HS-5 (cell line): ENCODE data around the gene NOP53.
A peak's percentile ranks its signal among the peaks of the same experiment; 100 is the strongest.
"Not testable (repeated sequence)": the region's sequence is repeated elsewhere in the genome, so short reads cannot be mapped to it uniquely, and the experiment has no call there.

Experiments used
- DNase-seq: peaks from one replicate; pipeline ENCODE4 v3.0.0-alpha.2; 2012; ENCODE audit warnings: low read depth

Gene NOP53

DNA sequence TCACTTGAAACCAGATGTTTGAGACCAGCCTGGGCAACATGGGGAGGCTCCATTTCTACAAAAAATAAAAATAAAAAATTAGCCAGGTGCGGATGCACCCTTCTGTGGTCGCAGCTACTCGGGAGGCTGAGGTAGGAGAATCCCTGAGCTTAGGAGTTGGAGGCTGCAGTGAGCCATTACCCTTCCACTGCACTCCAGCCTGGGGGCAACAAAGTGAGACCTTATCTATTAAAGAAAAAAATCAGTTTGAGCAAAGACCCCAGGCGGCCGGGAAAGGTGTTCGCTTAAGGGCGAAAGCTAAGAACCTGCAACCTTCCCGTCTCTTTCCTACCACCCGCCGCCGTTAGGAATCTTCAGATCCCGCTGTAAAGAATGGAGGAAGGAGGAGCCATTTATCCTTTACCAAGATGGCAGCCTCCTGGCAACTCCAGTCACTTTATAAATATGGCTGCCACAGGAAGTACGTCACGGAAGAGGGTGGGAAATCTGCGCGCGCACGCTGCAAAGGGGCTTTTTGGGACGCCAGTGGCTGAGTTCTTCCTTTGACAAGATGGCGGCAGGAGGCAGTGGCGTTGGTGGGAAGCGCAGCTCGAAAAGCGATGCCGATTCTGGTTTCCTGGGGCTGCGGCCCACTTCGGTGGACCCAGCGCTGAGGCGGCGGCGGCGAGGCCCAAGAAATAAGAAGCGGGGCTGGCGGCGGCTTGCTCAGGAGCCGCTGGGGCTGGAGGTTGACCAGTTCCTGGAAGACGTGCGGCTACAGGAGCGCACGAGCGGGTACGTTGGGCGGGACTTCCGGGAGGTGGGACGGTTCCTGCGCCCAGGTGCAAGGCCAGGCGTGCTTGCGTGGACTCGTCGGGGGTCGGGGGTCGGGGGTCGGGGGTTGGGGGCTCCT, at the start of gene NOP53:
TSS of gene NOP53 (plus strand) at position 537 of the 892 bp plus-strand sequence. CDS start at position 551, 14 bp downstream.
- peak; percentile 87 for DNase-seq

GRCh38 chr19:47696635-47697034, 48.7 kb upstream of the NOP53 start:
- DNase-seq, result no peak

- DNase-seq, result no peak
Observed at GRCh38 chr19:47697863-47698609, 47.3 kb upstream of the NOP53 start.

- DNase-seq, result no peak
Observed at GRCh38 chr19:47698631-47699359, 46.6 kb upstream of the NOP53 start.

DNA sequence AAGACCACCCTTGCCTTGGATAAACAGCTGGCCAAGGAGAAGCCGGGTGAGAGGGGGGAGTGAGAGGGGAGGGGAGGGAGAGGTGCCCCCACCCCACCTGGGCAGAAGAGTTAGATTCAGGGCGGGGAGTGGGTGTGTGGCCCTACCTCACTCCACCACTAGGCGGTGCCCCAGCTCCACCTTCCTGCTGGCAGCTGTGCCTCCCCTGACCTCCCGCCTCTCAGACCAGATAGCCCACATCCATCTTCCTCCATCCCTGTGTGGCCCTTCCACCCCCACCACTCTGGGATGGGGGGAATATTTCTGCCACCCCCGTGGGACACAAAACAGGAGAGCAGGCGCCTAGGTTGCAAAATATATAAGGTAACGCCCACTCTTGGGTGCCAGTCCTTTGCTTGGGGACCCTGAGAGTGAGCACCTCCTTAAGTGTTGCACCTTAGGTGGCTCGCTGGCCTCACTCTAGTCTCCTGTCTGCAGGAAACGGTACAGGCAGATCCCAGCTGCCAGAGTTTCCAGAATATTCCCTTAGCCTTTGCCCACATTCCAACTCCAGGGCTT, 45.9 kb upstream of the NOP53 start:
- DNase-seq, result no peak

- no peak for DNase-seq
Observed at GRCh38 chr19:47700934-47701716, 44.2 kb upstream of the NOP53 start.

GRCh38 chr19:47701717-47702552, 43.4 kb upstream of the NOP53 start:
- DNase-seq, result no peak

DNA sequence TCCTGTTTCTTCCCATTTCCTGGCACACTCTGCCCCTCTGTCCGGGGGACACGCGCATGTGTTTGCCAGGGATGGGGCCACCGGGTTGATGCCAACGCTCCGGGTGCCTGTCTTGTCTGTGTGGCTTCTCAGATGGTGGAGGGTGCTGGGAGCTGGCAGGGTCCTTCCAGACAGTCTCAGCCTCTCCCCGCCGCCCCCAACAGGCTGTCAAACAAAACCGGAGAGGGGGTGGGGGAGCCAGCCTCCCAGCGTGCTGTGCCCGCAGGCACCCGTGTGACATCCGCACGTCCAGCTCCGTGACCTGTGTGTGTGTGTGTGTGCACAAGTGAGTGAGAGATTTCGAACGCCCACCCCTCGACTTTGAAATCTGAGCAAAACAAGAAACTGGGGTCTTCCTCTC, 42.7 kb upstream of the NOP53 start:
- no peak for DNase-seq

DNA sequence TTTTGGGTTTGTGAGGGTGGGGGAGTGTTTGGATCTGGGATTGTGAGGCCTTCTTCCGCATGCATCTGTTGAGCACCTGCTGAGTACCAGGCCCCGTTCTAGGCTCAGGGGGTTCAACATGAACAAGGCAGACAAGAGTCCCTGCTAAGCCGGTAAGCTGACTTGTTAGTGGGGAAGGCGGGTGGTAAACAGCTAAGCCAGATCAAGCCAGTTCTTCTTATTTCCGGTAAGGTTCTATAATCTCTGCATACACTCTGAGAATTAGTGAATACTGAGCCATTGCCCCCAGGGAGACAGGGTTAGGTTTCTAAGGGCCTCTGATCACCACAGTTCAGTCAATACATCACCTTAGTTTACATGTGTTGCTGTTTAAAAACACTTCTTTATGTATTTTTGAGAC, 42.0 kb upstream of the NOP53 start:
- DNase-seq, result no peak

- DNase-seq, result no peak
Observed at GRCh38 chr19:47704024-47704423, 41.3 kb upstream of the NOP53 start.

GRCh38 chr19:47704656-47705055, 40.7 kb upstream of the NOP53 start:
- no peak for DNase-seq

- no peak for DNase-seq
Observed at GRCh38 chr19:47707135-47707925, 38.0 kb upstream of the NOP53 start.

GRCh38 chr19:47711652-47712242, 33.6 kb upstream of the NOP53 start:
- no peak for DNase-seq

DNA sequence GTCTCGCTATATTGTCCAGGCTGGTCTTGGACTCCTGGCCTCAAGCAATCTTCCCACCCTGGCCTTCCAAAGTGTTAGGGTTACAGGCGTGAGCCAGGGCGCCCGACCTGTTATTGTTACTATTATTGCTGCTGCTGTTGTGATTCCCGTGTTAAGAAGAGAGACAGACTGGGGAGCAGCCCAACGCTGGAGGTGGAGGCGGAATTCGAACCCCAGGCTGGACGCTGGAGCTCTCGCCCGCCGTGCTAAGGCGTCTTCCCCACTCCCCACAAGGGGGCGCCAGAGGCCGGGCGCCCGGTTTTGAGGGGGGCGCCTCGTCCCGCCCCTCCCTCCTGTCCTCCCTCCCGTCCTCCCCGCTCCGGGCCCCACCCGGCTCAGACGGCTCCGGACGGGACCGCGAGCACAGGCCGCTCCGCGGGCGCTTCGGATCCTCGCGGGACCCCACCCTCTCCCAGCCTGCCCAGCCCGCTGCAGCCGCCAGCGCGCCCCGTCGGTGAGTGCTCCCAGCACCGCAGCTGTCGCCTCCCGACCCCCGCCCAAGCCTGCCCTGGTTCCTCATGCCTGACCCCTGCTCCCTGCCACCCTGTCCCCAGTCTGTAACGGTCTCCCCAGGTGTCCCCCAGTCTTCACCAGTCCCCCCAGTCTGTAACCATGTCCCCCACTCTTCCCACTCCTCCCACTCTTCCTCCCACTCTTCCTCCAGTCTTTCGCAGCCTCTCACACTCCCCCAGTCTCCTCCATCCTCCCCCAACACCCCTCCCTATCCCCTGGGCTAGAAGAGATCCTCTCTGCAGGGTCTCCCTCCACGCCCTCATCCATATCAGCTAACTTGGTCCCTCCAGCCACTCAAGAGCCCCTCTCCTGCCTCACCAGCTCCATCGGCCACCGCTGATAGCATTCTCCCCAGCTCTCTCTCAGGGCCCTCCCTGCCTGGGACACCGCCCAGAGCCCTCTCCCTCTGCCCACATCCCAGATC, 32.0 kb upstream of the NOP53 start, which contains the start of gene EHD2:
TSS of gene EHD2 (plus strand) at position 377 of the 976 bp plus-strand sequence. CDS start 3,191 bp downstream, outside the sequence.
- no peak for DNase-seq

DNA sequence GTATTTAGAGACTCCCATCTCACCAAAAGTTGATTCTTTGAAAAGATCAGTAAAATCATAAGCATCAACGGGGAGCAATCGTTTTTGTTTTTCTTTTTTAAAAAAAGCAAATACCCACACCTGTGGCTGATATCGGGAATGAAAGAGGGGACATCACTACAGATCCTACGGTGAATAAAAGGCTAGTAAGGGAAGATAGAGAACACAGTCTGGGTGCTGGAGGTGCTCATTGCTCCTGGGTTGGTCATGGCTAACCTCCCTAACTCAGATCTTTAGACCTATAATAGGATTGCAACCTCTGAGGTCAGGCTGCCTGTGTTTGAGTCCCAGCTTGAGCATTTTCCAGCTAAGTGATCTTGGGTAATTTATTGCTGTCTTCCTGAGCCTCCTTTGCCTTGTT, 31.0 kb upstream of the NOP53 start:
- no peak for DNase-seq

DNA sequence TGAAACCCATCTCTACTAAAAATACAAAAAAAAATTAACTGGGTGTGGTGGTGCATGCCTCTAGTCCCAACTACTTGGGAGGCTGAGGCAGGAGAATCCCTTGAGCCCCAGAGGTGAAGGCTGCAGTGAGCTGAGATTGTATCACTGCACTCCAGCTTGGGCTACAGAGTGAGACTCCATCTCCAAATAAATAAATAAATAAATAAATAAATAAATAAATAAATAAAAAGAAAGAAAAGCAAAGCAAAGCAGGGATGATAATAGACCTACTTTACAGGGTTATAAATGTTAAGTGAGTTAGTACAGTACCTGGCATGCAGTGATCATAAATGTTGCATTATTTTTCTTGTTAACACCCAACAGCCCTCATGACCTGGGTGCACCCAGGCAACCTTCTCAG, 30.5 kb upstream of the NOP53 start:
- DNase-seq, result not testable (repeated sequence)

GRCh38 chr19:47716270-47716937, 28.9 kb upstream of the NOP53 start:
- DNase-seq, result no peak
